GM12892 (cell line): Measurements from ENCODE around the gene MTFR1L.

Source experiments
- POLR2A ChIP-seq: IDR thresholded peaks from 2 replicates; pipeline ENCODE4 v1.6.1; 2011; ENCODE audit warnings: low read depth, low read length, control low read depth
- POLR2AphosphoS5 ChIP-seq: IDR thresholded peaks from 2 replicates; pipeline ENCODE4 v1.6.1; 2011; ENCODE audit warnings: low read depth, low read length, control low read depth
- TAF1 ChIP-seq: IDR thresholded peaks from 2 replicates; pipeline ENCODE4 v1.6.1; 2011; ENCODE audit warnings: low read depth, mild to moderate bottlenecking, control low read depth, low read length, borderline replicate concordance

DNA sequence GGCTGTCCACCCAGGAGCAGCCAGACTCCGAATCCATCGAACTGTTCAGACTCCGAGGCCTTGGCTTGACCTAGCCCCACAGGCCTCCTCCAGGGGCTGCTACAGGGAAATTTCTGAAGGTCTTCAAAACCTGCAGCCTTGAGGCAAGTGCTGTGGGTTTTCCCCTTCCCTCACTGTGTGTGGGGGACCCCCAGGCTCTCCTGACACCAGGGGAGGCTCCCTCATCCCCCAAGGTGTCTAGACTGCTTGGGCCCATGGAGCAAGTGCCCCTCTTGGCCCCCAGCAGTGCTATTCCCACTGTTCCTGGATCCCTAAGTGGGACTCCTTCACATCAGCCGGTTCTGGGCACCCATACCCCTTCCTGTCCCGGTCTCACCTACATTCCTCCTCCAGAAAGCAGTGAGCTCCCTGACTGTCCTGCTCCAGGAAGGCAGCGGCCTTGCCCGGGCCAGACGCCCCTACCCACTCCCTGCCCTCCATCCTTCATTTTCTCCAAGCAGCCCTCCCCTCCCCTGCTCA, 54.9 kb downstream of the MTFR1L start:
- TF ChIP-seq POLR2A (no peak), POLR2AphosphoS5 (no peak), TAF1 (no peak)
